HT1080 (cell line): ENCODE data around the gene PLB1. TPM values are rescaled to one million over a fixed set of nuclear protein-coding genes. Genes with fewer than 3 reads are reported as not detected.

Experiments used
- DNase-seq: peaks from one replicate; pipeline ENCODE4 v3.0.0-alpha.2; 2015; ENCODE audit warnings: low read depth
- total RNA-seq: library from RNA; depleted of rRNA; stranded (reverse); fragments of >200 nt; shearing (Covaris generic); gene quantifications from 2 replicates; pipeline ENCODE4 v1.2.3, GENCODE V29; 2014

PLB1 gene
- total RNA-seq, 1 experiment from 2014 or later, result 1.8 TPM

DNA sequence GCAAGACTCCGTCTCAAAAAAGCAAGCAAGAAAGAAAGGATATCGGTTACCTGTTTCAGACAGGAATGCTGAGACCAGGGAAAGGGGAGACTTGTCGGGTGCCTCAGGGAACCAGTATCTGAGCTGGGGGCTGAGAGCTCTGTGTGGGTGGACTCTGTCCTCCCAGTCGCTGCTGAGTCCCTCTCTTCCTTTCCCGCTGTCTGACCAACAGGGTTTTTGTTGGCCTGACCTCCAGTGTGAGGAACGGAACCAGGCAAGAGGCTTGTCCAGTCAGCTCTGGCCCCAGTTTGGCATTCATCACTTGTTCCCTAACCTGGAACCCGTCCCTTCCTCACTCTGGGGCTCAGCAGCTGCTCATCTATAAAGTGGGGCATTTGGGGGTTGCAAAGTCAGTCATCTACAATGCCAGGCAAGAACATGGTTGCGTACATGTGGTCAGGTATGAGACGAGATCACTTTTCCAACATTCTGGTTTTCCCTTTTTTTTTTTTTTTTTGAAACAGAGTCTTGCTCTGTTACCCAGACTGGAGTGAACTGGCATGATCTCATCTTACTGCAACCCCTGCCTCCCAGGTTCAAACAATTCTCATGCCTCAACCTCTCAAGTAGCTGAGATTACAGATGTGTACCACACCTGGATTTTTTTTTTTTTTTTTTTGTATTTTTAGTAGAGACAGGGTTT, 116.4 kb downstream of the PLB1 start:
- no peak for DNase-seq

GRCh38 chr2:28613186-28613585, 117.3 kb downstream of the PLB1 start:
- no peak for DNase-seq

GRCh38 chr2:28613633-28614501, 118.0 kb downstream of the PLB1 start:
- peak; percentile 84 for DNase-seq

DNA sequence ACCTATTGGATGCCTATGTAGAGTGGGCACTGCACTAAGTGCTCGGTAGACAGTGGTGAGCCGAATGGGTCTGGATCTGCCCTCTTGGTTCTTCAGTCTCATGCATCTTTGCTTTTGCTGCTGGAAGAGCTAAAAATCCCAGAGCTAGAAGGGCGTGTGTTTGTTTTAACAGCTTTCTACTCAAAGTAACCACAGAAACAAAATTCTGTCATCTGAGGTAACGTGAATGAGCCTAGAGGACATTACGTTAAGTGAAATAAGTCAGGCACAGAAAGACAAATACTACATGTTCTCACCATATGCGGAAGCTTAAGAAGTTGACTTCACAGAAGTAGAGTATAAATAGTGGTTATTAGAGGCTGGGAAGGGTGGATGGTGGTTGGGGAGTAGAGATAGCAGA, 119.8 kb downstream of the PLB1 start:
- DNase-seq, result no peak

DNA sequence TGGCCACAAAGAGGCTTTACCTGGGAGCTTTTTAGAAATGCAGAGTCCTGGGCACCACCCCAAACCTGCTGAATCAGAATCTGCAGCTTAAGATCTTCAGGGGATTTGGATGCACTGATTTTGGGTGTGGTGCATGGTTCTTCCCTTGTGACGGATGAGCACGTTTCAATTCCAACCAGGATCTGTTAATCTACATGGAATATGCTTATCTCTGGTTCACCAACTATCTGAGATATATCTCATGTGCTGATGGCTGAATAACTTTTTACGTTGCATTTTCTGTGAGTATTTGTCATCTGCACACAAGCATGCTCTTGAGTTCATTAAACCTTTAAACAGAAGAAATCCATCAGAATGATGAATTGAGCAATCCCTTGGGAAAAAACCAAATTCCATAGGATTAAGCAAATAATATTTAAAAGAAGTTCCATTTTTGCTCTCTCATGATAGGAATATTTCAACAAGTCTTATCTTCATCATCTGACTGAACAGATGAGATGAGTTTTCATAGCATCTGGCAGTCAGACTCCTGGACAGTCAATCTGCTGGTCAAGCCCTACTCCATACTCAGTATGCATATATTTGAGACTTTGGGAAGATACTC, 120.6 kb downstream of the PLB1 start:
- DNase-seq, result no peak

DNA sequence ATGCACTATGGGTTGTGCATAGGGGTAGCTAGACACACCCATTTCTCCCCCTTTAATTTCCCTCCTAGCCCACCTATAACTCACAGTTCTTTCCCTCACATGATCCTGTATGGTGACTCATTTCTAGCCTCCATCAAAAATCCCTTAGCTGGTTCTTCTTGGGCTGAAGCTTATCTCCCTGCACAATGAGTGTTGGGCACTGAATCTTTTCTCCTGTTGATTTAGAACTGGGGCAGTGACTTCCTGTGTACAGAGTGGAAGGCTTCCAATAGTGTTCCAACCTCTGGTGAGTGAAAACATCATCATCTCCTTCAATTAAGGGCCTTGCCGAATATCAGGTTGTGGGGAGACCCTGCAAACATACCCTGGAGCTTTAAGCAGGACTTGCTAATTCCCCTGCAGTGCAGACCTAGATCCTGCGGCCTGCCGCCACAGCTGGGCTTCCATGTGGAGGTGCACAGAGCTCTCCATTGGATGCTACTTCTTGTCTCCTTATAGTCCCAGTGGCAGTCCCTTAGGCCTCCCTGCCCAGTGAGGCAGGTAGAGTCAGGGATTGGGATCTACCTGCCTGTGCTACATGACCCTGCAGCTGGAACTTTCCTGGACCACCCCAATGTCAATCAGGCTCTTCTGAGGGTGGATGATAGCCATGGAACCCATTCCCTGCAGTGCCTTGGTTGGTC, 121.8 kb downstream of the PLB1 start:
- peak; percentile 42 for DNase-seq

GRCh38 chr2:28618221-28619141, 122.6 kb downstream of the PLB1 start:
- DNase-seq, result no peak

DNA sequence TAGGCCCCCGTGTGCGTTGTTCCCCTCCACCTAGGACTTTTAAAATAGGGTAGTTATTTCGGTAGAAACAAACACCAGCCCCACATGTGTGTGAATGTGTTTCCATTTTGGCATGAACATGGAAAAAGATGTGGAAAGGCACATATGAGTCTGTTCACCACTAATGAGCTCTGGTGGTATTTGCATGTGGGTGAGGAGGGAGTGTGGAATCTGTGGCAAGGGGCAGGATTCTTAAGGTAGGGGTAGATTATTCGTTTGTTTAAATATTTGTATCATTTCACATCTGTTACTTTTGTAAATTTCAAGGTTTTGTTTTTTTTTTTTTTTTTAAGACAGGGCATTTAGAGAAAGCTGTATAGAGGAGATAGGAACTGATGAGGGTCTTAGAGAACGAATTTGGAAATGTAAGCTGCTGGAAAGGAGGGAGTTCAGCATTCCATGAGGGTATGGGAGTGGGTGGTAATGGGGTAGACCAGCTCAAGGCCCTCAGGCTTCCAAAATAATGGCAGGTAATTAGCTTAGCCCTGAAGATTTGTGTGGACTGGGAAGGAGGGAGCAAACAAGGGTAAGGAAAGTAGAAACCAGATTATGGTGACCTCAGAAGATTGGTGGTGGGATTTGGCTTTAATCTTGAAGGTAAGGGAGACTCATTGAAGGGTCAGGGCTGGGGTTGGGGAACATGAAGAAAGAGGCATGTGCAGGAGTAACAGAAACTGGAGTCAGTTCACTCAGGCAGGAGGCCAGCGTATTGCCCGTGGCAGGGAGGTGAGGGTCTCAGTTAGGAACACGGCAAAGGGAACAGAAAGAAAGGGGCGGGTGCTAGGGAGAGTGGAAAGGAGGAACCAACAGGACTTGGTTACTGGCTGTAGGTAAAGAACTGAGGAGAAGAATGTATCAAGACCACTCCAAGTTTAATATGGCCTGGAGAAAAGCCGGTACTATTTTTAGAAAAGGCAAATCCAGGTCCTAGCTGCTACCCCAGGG, 123.6 kb downstream of the PLB1 start:
- DNase-seq, result no peak

- DNase-seq, result no peak
Measured at GRCh38 chr2:28620291-28620793, 124.5 kb downstream of the PLB1 start.

DNA sequence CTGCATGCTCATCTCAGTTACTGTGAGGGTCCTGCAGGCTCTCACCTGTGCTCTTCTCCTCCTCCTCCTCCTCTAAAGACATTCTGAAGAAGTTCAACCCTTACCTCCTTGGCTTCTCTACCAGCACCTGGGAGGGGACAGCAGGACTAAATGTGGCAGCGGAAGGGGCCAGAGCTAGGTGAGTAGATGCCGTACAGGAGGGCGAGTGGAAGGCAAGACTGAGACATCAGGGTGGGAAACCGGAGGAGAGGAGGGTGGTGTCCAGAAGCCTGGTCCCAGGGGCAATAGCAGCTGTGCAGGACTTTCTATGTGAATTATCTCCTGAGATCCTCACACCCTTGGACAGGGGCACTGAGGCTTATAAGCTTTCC, 124.9 kb downstream of the PLB1 start:
- no peak for DNase-seq

DNA sequence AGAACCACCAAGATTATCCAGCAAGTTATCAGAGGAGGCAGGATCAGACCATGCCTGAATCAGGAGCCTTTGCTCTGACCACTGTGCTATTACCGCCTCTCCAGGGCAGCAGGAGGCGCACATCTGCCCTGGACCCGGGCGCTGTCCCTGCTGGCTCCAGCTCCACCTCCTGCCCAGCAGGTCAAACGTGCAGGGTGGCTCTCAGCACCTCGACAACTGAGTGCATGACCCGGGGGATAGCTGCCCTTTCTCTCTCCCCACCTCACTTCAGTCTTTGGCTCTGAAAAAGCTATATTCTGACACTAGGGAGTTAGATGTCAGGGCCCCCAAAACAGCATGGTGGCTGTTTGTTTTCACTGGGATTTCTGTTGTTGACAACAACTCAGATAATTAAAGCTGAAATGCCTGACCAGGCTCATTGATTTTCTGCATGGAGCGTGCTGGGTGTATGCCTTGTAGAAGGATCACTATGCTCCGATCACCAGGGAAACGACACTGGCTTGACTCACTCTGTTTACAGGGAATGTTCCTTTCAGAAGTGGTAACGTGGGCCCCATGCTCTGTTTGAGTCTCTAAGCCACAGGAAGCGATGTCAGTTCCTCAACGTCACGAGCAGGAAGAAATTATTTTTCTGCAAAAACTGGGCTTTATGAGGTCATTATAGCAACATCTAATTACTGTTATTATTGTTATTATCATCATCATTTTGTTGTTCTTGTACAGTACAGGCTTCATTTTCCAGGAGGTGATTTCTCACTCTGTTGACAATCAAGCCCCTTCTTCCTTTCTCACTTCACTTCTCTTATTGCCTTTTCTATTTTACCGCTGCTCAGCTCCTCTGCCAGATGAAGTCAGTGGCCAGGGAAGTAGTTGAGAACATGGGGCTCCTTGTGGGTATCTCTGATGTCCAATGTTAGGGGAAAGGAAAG, 125.6 kb downstream of the PLB1 start:
- peak; percentile 93 for DNase-seq

GRCh38 chr2:28622101-28622499, 126.2 kb downstream of the PLB1 start:
- no peak for DNase-seq

DNA sequence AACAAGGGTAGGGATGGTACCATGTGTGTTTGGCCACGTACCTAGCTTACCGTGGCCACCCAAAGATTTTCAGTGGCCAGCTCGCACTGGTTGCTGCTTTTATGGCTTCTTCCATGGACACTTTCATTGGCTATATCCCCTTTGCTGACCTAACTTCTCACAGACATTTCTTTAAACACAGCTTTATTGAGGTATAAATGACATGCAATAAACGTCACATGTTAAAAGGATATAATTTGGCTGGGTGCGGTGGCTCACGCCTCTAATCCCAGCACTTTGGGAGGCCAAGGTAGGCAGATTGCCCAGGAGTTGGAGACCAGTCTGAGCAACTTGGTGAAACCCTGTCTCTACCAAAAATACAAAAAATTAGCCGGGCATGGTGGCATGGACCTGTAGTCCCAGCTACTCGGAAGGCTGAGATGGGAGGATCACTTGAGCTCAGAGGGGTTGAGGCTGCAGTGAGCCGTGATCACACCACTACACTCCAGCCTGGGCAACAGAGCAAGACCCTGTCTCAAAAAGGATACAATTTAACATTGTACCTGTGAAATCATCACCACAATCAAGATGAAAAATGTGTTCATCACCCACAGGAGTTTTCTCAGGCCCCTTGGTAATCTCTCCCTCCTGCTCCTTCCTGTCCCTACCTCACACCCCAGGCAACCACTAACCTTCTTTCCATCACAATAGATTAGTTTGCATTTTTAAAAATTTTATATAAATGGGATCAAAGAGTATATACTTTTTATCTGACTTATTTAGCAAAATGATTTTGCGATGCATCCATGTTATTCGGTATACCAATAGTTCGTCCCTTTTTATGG, 127.9 kb downstream of the PLB1 start:
- no peak for DNase-seq

- DNase-seq, result no peak
Measured at GRCh38 chr2:28624436-28624792, 128.6 kb downstream of the PLB1 start.

GRCh38 chr2:28624793-28625701, 129.2 kb downstream of the PLB1 start:
- DNase-seq, result no peak

GRCh38 chr2:28626376-28626775, 130.5 kb downstream of the PLB1 start:
- no peak for DNase-seq
